Mesothelial cell of epicardium (in vitro differentiated cells): Measurements from ENCODE around the gene ERCC2. TPM values are rescaled to one million over a fixed set of nuclear protein-coding genes. Genes with fewer than 3 reads are reported as not detected.
"Not testable (repeated sequence)": the region's sequence is repeated elsewhere in the genome, so short reads cannot be mapped to it uniquely, and the experiment has no call there.

Source experiments
- DNase-seq, 2 experiments: peaks; one replicate each; pipeline ENCODE4 v3.0.0; 2021; ENCODE audit warnings: low spot score in 2 of 2; ENCODE audit not compliant: unreplicated experiment in 2 of 2
- H3K27ac Mint-ChIP-seq: 2 replicates; pipeline ENCODE4 v1.8.0; 2021; ENCODE audit warnings: mixed read lengths
- H3K27me3 Mint-ChIP-seq: 2 replicates; pipeline ENCODE4 v1.8.0; 2021; ENCODE audit warnings: low read depth, mixed read lengths
- H3K36me3 Mint-ChIP-seq: 2 replicates; pipeline ENCODE4 v1.8.0; 2021; ENCODE audit warnings: mixed read lengths
- H3K4me1 Mint-ChIP-seq: 2 replicates; pipeline ENCODE4 v1.8.0; 2021; ENCODE audit warnings: mixed read lengths
- H3K4me3 Mint-ChIP-seq: 2 replicates; pipeline ENCODE4 v1.8.0; 2021; ENCODE audit warnings: mild to moderate bottlenecking, moderate library complexity, mixed read lengths
- H3K9me3 Mint-ChIP-seq: 2 replicates; pipeline ENCODE4 v1.8.0; 2021; ENCODE audit warnings: mixed read lengths
- total RNA-seq: library from RNA; stranded (reverse); gene quantifications from 3 replicates; pipeline ENCODE4 v1.2.1, GENCODE V29; 2021
- TF ChIP-seq, protein P1 (sequence below): fragments of 200-600 bp; sonication (generic); IDR thresholded peaks from one replicate; pipeline ENCODE4 v1.5.0; 2021; ENCODE audit warnings: antibody characterized with exemption; ENCODE audit not compliant: unreplicated experiment

The ERCC2 gene
- total RNA-seq, 1 donor from 2014 or later: 62.7 TPM

DNA sequence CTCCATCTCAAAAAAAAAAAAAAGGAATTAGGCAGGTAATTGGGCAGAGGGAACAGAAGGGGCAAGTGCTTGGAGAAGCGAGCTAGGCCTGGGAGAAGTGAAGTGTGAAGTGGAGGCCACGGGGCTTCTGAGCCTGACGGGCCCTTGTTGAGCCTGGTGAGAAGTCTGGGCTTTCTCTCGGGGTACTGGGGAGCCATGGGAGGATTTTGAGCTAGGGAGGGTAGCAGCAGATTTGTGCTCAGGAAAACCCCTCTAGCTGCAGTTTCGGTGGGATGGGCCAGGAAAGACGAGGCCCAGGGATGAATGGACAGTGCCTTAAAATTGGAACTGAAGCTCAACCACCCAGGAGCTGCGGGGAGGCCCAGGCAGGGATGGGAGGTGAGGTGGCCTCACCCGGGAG is 44.1 kb upstream of the ERCC2 start:
- no peaks in the 10 kb centered on the region for H3K4me1 Mint-ChIP-seq
- TF ChIP-seq, protein P1, sequence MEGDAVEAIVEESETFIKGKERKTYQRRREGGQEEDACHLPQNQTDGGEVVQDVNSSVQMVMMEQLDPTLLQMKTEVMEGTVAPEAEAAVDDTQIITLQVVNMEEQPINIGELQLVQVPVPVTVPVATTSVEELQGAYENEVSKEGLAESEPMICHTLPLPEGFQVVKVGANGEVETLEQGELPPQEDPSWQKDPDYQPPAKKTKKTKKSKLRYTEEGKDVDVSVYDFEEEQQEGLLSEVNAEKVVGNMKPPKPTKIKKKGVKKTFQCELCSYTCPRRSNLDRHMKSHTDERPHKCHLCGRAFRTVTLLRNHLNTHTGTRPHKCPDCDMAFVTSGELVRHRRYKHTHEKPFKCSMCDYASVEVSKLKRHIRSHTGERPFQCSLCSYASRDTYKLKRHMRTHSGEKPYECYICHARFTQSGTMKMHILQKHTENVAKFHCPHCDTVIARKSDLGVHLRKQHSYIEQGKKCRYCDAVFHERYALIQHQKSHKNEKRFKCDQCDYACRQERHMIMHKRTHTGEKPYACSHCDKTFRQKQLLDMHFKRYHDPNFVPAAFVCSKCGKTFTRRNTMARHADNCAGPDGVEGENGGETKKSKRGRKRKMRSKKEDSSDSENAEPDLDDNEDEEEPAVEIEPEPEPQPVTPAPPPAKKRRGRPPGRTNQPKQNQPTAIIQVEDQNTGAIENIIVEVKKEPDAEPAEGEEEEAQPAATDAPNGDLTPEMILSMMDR: no peak
- no peaks in the 10 kb centered on the region for H3K9me3 Mint-ChIP-seq
- no peak overlapping the region for H3K4me3 Mint-ChIP-seq
- no peak for DNase-seq
- peaks cover 37% of the 10 kb centered on the region for H3K36me3 Mint-ChIP-seq
- no peaks in the 10 kb centered on the region for H3K27me3 Mint-ChIP-seq
- no peak overlapping the region for H3K27ac Mint-ChIP-seq

DNA sequence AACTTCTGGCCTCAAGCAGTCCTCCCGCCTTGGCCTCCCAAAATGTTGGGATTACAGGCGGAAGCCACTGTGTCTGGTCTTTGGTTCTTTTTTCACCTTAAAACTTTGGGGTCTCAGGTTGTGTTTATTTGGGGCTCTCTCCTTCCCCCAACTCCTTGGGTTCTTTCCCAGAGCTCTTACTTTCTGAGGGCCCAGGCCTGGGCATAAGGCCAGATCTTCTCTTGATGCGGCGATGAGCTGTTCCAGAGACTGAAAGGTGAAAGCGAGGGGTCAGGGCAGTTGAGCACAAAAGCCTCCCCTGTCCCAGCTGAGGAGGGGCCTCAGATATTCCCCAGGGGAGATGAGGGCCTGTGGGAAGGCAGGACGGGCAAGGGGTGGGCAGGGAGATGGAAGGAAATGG is 43.1 kb upstream of the ERCC2 start:
- TF ChIP-seq, protein P1: no peak
- no peaks in the 10 kb centered on the region for H3K4me1 Mint-ChIP-seq
- H3K27me3 Mint-ChIP-seq: no peaks in the 10 kb centered on the region
- DNase-seq: no peak
- H3K27ac Mint-ChIP-seq: no peak overlapping the region
- no peak overlapping the region for H3K4me3 Mint-ChIP-seq
- peaks cover 42% of the 10 kb centered on the region for H3K36me3 Mint-ChIP-seq
- no peaks in the 10 kb centered on the region for H3K9me3 Mint-ChIP-seq

DNA sequence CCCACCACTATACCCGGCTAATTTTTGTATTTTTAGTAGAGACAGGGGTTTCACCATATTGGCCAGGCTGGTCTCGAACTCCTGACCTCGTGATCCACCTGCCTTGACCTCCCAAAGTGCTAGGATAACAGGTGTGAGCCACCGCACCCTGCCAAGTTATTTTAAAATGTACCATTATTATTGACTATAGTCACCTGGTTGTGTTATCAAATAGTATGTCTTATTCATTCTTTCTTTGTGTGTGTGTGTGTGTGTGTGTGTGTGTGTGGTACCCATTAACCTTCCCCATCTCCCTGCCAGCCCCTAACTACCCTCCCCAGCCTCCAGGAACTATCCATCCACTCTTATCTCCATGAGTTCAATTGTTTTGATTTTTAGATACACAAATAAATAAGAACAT is 40.0 kb upstream of the ERCC2 start:
- peaks cover 12% of the 10 kb centered on the region for H3K4me1 Mint-ChIP-seq
- not testable (repeated sequence) for H3K27ac Mint-ChIP-seq

DNA sequence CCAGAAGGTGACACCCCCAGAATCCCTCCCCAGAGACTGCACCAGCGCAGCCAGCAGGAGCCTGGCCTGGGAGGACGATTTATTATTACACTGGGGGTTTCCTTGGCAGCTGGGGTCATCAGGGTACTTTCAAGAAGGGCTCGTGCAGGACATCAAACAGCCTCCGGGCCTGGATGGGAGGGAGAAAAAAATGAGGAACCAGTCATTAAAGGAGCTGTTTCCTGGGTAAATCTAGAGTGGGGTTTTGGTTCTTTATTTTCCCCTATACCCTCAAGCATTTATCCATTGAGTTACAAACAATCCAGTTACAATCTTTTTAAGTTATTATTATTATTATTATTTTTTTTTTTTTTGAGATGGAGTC is 39.2 kb upstream of the ERCC2 start:
- TF ChIP-seq, protein P1: no peak
- peaks cover 8% of the 10 kb centered on the region for H3K27me3 Mint-ChIP-seq
- no peaks in the 10 kb centered on the region for H3K9me3 Mint-ChIP-seq
- H3K36me3 Mint-ChIP-seq: peaks cover 31% of the 10 kb centered on the region
- H3K27ac Mint-ChIP-seq: no peak overlapping the region
- DNase-seq: no peak
- H3K4me3 Mint-ChIP-seq: no peak overlapping the region
- peaks cover 18% of the 10 kb centered on the region for H3K4me1 Mint-ChIP-seq

More for the DNA sequence above, 40.0 kb upstream of the ERCC2 start:
- H3K4me3 Mint-ChIP-seq, DNase-seq, H3K9me3 Mint-ChIP-seq, H3K27me3 Mint-ChIP-seq: not testable (repeated sequence)
- peaks cover 34% of the 10 kb centered on the region for H3K36me3 Mint-ChIP-seq

DNA sequence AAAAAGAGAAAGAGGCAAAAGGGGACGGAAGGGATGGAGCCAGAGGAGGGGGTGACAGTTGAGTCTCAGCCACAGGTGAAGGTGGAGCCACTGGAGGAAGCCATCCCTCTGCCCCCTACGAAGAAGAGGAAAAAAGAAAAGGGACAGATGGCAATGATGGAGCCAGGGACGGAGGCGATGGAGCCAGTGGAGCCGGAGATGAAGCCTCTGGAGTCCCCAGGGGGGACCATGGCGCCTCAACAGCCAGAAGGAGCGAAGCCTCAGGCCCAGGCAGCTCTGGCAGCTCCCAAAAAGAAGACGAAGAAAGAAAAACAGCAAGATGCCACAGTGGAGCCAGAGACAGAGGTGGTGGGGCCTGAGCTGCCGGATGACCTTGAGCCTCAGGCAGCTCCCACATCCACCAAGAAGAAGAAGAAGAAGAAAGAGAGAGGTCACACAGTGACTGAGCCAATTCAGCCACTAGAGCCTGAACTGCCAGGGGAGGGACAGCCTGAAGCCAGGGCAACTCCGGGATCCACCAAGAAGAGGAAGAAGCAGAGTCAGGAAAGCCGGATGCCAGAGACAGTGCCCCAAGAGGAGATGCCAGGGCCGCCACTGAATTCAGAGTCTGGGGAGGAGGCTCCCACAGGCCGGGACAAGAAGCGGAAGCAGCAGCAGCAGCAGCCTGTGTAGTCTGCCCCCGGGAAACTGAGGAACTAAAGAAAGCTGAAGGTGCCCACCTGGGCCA is 38.6 kb upstream of the ERCC2 start:
- no peaks in the 10 kb centered on the region for H3K9me3 Mint-ChIP-seq
- H3K4me1 Mint-ChIP-seq: peaks cover 23% of the 10 kb centered on the region
- H3K4me3 Mint-ChIP-seq: no peak overlapping the region
- TF ChIP-seq, protein P1: no peak
- DNase-seq: no peak
- peaks cover 14% of the 10 kb centered on the region for H3K27me3 Mint-ChIP-seq
- H3K27ac Mint-ChIP-seq: peak overlapping the region; percentile 0
- peaks cover 27% of the 10 kb centered on the region for H3K36me3 Mint-ChIP-seq

DNA sequence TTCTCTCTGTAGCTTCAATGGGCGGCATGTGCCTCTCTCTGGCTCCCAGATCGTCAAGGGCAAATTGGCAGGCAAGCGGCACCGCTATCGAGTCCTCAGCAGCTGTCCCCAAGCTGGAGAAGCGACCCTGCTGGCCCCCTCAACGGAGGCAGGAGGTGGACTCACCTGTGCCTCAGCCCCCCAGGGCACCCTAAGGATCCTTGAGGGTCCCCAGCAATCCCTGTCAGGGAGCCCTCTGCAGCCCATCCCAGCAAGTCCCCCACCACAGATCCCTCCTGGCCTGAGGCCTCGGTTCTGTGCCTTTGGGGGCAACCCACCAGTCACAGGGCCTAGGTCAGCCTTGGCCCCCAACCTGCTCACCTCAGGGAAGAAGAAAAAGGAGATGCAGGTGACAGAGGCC is 37.7 kb upstream of the ERCC2 start:
- no peak for DNase-seq
- Mint-ChIP-seq H3K27ac (peak overlapping the region; percentile 0), H3K27me3 (peaks cover 22% of the 10 kb centered on the region), H3K36me3 (peaks cover 20% of the 10 kb centered on the region), H3K4me3 (peak overlapping the region; percentile 48), H3K9me3 (no peaks in the 10 kb centered on the region), H3K4me1 (peaks cover 32% of the 10 kb centered on the region)
- TF ChIP-seq, protein P1: no peak

DNA sequence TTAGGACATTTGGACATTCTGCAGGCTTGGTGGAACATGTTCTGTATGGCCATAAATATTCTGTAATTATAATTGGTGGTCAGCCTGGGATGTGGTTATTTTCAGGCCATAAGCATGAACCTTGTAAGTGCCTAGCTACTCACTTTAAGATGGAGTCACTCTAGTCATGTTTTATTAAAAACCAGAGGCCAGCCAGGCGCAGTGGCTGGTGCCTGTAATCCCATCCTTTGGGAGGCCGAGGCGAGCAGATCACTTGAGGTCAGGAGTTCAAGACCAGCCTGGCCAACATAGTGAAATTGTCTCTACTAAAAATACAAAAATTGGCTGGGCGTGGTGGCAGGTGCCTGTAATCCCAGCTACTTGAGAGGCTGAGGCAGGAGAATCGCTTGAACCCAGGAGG is 37.2 kb upstream of the ERCC2 start:
- not testable (repeated sequence) for H3K27ac Mint-ChIP-seq, DNase-seq
- H3K4me1 Mint-ChIP-seq: peaks cover 37% of the 10 kb centered on the region

More for the DNA sequence above, 37.2 kb upstream of the ERCC2 start:
- not testable (repeated sequence) for H3K9me3 Mint-ChIP-seq
- Mint-ChIP-seq H3K27me3 (peaks cover 28% of the 10 kb centered on the region), H3K36me3 (peaks cover 17% of the 10 kb centered on the region), H3K4me3 (peak overlapping the region; percentile 85)
